ENCODE results near the gene POU6F2.
"Not testable (repeated sequence)": the region's sequence is repeated elsewhere in the genome, so short reads cannot be mapped to it uniquely, and the experiment has no call there.

The POU6F2 gene

GRCh38 chr7:39313974-39314373, 336.3 kb downstream of the POU6F2 start:
- DNase-seq: no peak

- no peak for DNase-seq
These were observed 339.4 kb downstream of the POU6F2 start for GRCh38 chr7:39317107-39317506.

GRCh38 chr7:39317896-39318295, 340.2 kb downstream of the POU6F2 start:
- DNase-seq: no peak

GRCh38 chr7:39321245-39321644, 343.5 kb downstream of the POU6F2 start:
- DNase-seq: no peak

- no peak for DNase-seq
These were observed 344.3 kb downstream of the POU6F2 start for GRCh38 chr7:39321909-39322498.

- no peak for DNase-seq
These were observed 346.5 kb downstream of the POU6F2 start for GRCh38 chr7:39324139-39324760.

- not testable (repeated sequence) for DNase-seq
These were observed 353.9 kb downstream of the POU6F2 start for GRCh38 chr7:39331607-39332006.

- no peak for DNase-seq
These were observed 354.4 kb downstream of the POU6F2 start for GRCh38 chr7:39332142-39332541.

- DNase-seq: no peak
These were observed 356.0 kb downstream of the POU6F2 start for GRCh38 chr7:39333701-39334100.

GRCh38 chr7:39336442-39336841, 358.7 kb downstream of the POU6F2 start:
- no peak for DNase-seq

GRCh38 chr7:39338716-39339115, 361.0 kb downstream of the POU6F2 start:
- DNase-seq: no peak

- no peak for DNase-seq
These were observed 361.9 kb downstream of the POU6F2 start for GRCh38 chr7:39339591-39339990.

GRCh38 chr7:39341083-39341482, 363.4 kb downstream of the POU6F2 start:
- DNase-seq: no peak

GRCh38 chr7:39342763-39343162, 365.1 kb downstream of the POU6F2 start:
- DNase-seq: no peak

GRCh38 chr7:39349452-39350123, 371.9 kb downstream of the POU6F2 start:
- DNase-seq: no peak

- DNase-seq: peak; percentile 43
These were observed 376.1 kb downstream of the POU6F2 start for GRCh38 chr7:39353615-39354376.

GRCh38 chr7:39355664-39356063, 378.0 kb downstream of the POU6F2 start:
- no peak for DNase-seq

GRCh38 chr7:39356172-39356925, 378.6 kb downstream of the POU6F2 start:
- DNase-seq: no peak

- DNase-seq: no peak
These were observed 379.9 kb downstream of the POU6F2 start for GRCh38 chr7:39357648-39358047.

GRCh38 chr7:39360038-39360437, 382.3 kb downstream of the POU6F2 start:
- no peak for DNase-seq

GRCh38 chr7:39360766-39361165, 383.1 kb downstream of the POU6F2 start:
- no peak for DNase-seq

- DNase-seq: no peak
These were observed 388.1 kb downstream of the POU6F2 start for GRCh38 chr7:39365751-39366295.

- no peak for DNase-seq
These were observed 389.7 kb downstream of the POU6F2 start for GRCh38 chr7:39367451-39367850.

All from NCI-H2227 treated with DMSO at 0.1 percent for 48 hours (cell line).